Stimulated activated CD8-positive, alpha-beta memory T cell treated with anti-CD3 and anti-CD28 coated beads, Interleukin-15, amount 100 ng/mL, for 1 hour (primary cell): ENCODE results near the gene FGF1.

Experiments
- DNase-seq: peaks from one replicate; pipeline ENCODE4 v3.0.0-alpha.2; 2020; ENCODE audit warnings: low read depth

The FGF1 gene

GRCh38 chr5:142572006-142572405, 113.9 kb downstream of the FGF1 start:
- no peak for DNase-seq

GRCh38 chr5:142571371-142571770, 114.5 kb downstream of the FGF1 start:
- DNase-seq = no peak

- no peak for DNase-seq
These were observed 116.0 kb downstream of the FGF1 start for GRCh38 chr5:142569905-142570304.

- DNase-seq = no peak
These were observed 116.9 kb downstream of the FGF1 start for GRCh38 chr5:142568996-142569335.

GRCh38 chr5:142568283-142568995, 117.5 kb downstream of the FGF1 start:
- no peak for DNase-seq

- no peak for DNase-seq
These were observed 124.3 kb downstream of the FGF1 start for GRCh38 chr5:142561486-142562097.

GRCh38 chr5:142561029-142561428, 124.9 kb downstream of the FGF1 start:
- DNase-seq = no peak

GRCh38 chr5:142552107-142552506, 133.8 kb downstream of the FGF1 start:
- DNase-seq = no peak

- DNase-seq = no peak
These were observed 134.4 kb downstream of the FGF1 start for GRCh38 chr5:142551338-142552067.

GRCh38 chr5:142550471-142550870, 135.4 kb downstream of the FGF1 start:
- no peak for DNase-seq

- DNase-seq = no peak
These were observed 136.1 kb downstream of the FGF1 start for GRCh38 chr5:142549834-142550233.

GRCh38 chr5:142548739-142549275, 137.1 kb downstream of the FGF1 start:
- no peak for DNase-seq

- DNase-seq = no peak
These were observed 138.2 kb downstream of the FGF1 start for GRCh38 chr5:142547445-142548380.

- DNase-seq = no peak
These were observed 140.1 kb downstream of the FGF1 start for GRCh38 chr5:142545650-142546322.

- DNase-seq = no peak
These were observed 140.8 kb downstream of the FGF1 start for GRCh38 chr5:142544946-142545649.

GRCh38 chr5:142544071-142544753, 141.7 kb downstream of the FGF1 start:
- no peak for DNase-seq

GRCh38 chr5:142542906-142543305, 143.0 kb downstream of the FGF1 start:
- no peak for DNase-seq
